Activated CD4-positive, alpha-beta T cell treated with anti-CD3 and anti-CD28 coated beads, Interleukin-2, amount 50 U/mL, for 16 hours (primary cell): ENCODE data around the gene IGDCC3.

ENCODE experiments used
- DNase-seq: peaks from one replicate; pipeline ENCODE4 v3.0.0-alpha.2; 2020

The IGDCC3 gene

GRCh38 chr15:65285291-65286068 lies 92.3 kb downstream of the IGDCC3 start:
- DNase-seq = peak; percentile 18

GRCh38 chr15:65278480-65278879 lies 99.3 kb downstream of the IGDCC3 start:
- no peak for DNase-seq
